AML-193 (cell line): ENCODE measurements around the gene WNT3A.

Experiments used
- DNase-seq, 2 experiments: peaks; one replicate each; lab custom pipeline; 2025; lab: John Stamatoyannopoulos, UW

Gene WNT3A

GRCh38 chr1:227999056-227999930, 7.5 kb upstream of the WNT3A start:
- DNase-seq: peak; percentile 59 to 76

GRCh38 chr1:228000416-228000815, 6.4 kb upstream of the WNT3A start:
- no peak for DNase-seq

GRCh38 chr1:228000836-228001563, 5.8 kb upstream of the WNT3A start:
- DNase-seq: no peak

GRCh38 chr1:228001738-228002535, 4.9 kb upstream of the WNT3A start:
- DNase-seq: no peak

- no peak for DNase-seq
Measured at GRCh38 chr1:228002792-228003191, 4.0 kb upstream of the WNT3A start.

GRCh38 chr1:228003461-228004330, 3.1 kb upstream of the WNT3A start:
- DNase-seq: no peak

- DNase-seq: peak; percentile 14 to 30
Measured at GRCh38 chr1:228004331-228004855, 2.4 kb upstream of the WNT3A start.

- no peak for DNase-seq
Measured at GRCh38 chr1:228004856-228005462, 1.8 kb upstream of the WNT3A start.

GRCh38 chr1:228005511-228006033, 1.2 kb upstream of the WNT3A start:
- DNase-seq: no peak

GRCh38 chr1:228006034-228006785, 588 bp upstream of the WNT3A start:
- DNase-seq: no peak

GRCh38 chr1:228007049-228007800, 427 bp downstream of the WNT3A start:
- no peak for DNase-seq

- DNase-seq: no peak
Measured at GRCh38 chr1:228007801-228008341, 1.1 kb downstream of the WNT3A start.

GRCh38 chr1:228008391-228009115, 1.8 kb downstream of the WNT3A start:
- DNase-seq: no peak

- no peak for DNase-seq
Measured at GRCh38 chr1:228009116-228009827, 2.5 kb downstream of the WNT3A start.

- no peak for DNase-seq
Measured at GRCh38 chr1:228009828-228010775, 3.3 kb downstream of the WNT3A start.

- no peak for DNase-seq
Measured at GRCh38 chr1:228010921-228011320, 4.1 kb downstream of the WNT3A start.
